DLD1 (cell line): ENCODE measurements around the gene ISOC2.
"Not testable (repeated sequence)": the region's sequence is repeated elsewhere in the genome, so short reads cannot be mapped to it uniquely, and the experiment has no call there.

ENCODE experiments used
- in situ Hi-C: cut with HindIII; loops from 2 replicates; pipeline ENCODE4 v1.10.0; 2017; ENCODE audit warnings: low sequenced_read_pairs

Gene ISOC2

DNA sequence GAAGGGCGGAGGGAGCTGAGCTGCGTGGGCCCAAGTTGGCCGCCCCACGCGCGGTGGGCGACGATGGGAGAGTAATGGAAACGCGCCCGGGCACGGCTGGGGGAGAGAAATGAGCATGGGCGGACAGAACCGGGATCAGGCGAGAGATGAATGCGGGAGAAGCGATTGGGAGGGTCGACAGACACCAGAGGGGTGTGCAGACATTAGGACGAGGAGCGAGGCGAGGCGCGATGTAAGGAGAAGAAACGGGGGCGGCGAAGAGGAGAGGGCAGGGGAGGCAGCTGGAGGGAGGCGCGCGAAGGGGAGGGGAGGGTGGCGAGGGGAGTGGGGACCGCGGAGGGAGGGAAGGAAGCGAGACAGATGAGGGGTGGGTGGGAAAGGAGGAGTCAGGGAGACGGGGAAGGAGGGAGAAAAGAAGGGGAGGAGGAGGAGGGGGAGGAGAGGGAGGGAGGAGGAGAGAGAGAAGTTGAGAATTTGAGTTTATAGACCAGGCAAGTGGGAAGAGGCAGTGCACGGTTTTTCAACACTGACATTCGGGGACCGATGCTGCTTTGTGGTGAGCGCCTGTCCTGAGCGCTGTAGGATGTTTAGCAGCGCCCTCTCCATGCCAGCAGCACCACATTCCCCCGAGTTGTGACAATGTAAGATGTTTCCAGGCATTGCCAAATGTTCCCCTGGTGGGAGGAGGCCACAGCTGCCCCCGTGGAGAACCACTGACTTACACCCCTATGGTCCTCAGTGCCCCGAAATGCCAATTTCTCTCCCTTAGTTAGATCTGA is 18.2 kb downstream of the ISOC2 start, which contains the start of gene SHISA7:
Gene SHISA7 (minus strand): TSS at position 256 of the 779 bp plus-strand sequence. CDS start 437 bp downstream, outside the sequence.
- in situ Hi-C loops = no loop called here

DNA sequence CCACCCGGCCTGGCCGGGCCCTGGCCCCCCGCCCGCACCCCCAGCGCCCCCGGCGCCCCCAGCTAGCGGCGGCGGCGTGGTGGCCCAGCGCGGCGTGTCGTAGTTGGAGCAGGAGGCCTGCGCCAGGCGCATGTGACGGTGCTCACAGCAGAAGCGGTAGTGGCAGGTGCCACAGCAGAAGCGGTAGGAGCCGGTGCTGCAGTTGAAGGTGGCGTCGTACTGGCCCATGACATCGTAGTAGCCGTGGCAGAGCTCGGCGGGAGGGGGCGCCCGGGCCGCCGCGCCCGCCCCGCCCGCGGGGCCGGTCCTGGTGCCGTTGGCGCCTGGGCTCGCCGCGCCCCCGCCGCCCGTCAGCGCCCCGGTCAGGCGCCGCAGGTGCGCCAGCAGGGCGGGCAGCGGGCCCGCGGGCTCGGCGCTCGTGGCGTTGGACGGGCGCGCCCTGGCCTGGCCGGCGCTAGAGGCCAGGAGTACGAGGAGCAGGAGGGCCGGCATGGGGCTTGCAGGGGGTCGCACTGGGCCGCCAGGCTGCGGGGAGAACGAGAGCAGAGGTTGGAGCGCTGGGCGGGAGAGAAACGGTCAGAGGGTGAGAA is 19.0 kb downstream of the ISOC2 start:
- in situ Hi-C loops = no loop called here

DNA sequence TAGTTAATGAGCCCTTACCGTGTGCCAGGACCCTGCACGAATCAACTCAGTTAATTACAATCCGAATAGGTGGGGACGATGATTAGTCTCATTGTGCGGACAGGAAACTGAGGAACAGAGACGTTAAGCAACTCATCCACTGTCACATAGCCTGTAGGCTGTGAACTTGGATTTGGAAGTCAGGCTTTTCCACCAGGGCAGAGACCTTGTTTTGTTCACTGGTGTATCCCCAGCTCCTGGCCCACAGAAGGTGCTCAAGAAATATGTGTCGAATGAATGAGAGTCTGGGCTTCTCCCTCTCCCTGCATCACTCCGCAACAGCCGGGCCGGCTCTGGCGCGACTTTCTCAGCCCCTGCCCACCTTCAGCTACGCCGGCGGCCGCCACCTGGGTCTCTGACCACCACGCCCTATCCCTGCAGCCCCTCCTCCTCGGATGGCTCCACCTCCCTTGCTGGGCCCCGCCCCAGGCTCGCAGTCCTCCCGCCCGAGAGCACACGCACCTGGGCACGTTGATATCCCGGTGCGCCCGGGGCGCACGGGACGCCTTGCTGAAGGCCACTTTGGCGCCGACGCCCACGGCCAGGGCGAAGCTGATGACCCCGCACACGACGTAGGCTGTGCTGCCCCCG is 19.6 kb downstream of the ISOC2 start:
- in situ Hi-C loops = no loop called here

DNA sequence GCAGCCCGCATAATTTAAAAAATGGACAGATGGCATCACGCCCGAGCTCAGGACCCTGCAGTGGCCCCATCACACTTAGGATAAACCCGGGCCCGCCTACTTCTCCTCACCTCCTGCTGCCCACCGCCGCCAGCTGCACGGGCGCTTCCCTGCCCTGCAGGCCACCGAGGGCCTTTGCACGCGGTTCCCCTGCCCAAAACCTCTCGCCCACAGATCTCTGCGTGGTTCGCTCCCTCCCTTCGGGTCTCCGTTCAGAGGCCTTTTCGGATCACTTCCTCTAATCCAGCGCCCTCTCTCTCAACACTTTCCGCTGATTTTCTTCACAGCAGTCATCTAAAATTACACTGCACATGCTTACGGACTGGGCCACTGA is 20.1 kb downstream of the ISOC2 start:
- in situ Hi-C loops = no loop called here

DNA sequence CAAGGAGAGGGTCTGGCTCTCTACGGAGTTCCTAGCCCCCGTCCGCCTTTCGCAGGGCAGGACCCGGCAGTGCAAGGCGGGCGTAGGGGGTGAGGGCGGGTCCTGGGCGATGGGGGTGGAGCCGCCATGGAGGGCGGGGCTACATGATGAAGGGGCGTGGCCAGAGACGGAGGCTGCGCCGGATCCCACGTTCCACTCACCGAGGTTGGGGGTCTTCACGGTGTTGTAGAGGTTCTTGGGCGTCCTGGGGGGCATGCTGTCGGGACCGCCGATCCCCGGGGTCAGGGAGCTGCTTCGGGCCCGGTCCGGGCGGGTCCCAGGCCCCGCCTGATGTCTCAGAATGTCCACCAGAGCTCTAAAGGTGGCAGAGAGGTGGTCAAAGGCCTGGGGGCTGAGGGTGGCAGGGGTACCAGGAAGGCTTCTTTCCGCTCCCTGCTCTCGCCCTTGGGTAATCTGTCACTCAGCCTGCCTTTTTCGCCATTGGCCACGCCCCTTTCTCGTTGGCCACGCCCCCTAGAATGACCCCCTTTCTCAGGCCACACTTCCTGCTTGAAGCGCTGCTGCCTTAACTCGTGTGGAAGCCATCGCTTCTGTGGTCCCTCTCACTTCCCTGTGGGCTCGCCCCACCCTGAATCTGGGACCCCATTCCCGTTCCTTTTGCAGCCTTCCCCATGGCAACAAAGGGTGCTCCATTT is 20.9 kb downstream of the ISOC2 start:
- in situ Hi-C loops = no loop called here

DNA sequence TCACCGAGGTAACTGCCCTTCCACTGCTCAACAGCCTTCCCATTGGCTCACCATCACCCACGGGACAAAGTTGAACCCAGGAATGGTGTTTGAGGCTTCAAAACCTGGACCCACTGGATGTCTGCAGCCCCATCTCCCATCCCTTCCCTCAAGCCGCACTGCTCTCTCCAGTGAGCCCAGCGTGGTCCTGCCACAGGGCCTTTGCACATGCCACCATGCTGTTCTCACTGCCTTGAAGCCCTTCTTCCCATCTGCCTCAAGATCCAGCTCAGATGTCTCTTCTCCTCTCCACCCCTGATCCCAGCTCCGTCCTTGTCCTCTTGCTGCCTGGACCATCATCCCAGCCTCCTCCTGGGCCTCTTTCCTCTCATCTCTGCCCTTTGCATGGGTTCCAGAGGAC is 22.4 kb downstream of the ISOC2 start:
- in situ Hi-C loops = no loop called here

DNA sequence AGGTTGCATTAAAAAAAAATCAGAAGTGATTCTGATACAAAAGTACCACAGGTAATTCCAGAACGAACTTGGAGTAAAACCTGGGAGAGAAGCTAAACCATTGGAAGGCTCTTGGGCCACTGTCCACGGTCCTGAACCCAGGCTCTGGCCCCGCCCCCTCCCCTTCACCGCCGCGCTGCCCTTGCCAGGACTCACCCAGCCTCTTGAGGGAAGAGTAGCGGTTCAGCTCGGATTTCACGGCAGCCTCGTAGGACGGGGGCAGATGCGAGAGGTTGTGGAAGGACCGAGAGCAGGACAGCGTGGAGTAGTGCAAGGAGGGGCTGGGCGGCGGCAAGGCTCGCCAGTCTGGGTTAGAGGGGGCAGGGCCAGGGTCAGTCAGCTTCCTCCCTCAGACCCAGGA is 24.0 kb downstream of the ISOC2 start:
- in situ Hi-C loops = no loop called here

DNA sequence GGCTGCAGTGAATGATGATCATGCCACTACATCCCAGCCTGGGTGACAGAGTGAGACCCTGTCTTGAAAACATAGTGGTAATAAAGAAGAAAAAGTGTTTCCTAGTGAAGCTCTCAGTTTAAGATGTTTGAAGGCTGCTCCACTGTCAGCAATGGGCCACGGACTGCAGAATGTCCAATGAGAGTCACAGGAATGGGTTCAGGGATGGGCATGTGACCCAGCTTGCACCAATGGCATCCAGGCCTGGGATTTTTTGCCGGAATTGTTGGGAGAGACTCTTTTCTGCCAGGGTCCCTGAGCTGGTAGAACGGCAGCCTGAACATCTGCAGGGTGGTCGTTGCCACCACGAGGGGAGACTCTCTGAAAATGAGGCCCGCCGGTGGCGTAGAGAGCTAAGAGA is 24.6 kb downstream of the ISOC2 start:
- in situ Hi-C loops = no loop called here

DNA sequence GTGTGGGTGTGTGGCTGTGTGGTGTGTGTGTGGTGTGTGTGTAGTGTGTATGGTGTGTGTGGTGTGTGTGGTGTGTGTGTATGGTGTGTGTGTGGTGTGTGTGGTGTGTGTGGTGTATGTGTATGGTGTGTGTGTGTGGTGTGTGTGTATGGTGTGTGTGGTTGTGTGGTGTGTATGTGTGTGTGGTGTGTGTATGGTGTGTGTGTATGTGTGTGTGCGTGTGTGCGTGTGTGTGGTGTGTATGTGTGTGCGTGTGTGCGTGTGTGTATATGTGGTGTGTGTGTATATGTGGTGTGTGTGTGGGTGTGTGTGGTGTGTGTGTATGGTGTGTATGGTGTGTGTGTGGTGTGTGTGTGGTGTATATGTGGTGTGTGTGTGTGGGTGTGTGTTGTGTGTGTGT is 26.4 kb downstream of the ISOC2 start:
- in situ Hi-C loops = no loop called here

DNA sequence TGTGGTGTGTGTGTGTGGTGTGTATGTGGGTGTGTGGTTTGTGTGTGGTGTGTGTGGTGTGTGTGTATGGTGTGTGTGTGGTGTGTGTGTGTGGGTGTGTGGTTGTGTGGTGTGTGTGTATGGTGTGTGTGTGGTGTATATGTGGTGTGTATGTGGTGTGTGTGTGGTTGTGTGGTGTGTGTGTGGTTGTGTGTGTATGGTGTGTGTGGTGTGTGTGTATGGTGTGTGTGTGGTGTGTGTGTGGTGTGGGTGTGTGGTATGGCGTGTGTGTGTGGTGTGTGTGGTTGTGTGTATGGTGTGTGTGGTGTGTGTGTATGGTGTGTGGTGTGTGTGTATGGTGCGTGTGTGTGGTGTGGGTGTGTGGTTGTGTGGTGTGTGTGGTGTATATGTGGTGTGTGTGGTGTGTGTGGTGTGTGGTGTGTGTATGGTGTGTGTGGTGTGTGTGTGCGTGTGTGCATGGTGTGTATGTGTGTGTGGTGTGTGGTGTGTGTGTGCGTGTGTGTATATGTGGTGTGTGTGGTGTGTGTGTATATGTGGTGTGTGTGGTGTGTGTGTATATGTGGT is 27.0 kb downstream of the ISOC2 start:
- in situ Hi-C loops = no loop called here

DNA sequence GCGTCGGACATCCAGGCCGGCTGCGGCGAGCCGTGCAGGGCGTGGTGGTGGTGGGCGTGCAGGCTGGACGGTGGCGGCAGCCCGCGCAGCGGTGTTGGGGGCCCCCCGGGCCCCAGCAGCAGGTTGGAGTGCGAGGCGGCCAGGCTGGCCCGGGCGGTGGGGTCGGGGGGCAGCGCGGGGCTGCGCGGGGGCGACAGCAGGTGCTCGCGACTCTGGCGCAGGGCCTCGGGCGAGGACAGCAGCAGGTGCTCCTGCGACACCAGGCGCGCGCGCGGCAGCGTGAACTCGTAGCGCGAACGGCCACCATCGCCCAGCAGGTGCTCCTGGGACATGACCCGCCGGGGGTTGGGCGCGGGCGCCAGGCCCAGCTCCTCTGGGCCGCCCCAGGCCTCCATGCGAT is 28.1 kb downstream of the ISOC2 start:
- in situ Hi-C loops = no loop called here

DNA sequence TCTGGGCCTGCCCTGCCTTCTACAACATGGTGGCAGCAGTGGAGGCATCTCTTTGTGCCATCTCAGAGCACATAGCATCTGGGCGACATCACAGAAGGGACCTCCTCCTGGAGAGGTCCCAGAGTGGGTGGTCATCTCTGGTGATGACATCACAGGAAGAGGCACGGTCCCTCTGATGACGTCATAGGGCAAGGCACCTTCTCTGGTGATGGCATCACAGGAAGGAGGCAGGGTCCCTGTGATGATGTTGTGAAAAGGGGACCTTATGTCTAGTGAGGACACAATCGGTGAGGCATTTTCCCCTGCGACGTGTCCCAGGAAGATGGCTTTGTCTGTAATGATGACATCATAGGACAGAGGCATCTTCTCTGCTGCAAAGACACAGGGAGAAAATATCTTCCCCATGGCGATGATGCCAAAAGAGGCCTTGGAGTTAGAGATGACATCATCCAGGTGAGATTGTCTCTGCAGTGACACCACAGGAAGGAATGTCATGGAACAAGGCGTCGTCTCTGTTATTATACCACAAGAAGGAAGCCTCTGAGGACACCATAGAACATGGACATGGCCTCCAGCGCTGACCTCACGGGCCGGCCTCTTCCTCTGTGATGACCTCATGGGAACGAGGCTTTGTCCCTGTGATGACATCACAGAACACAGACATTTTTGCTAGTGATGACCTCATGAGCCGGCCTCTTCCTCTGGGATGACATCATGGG is 29.0 kb downstream of the ISOC2 start:
- in situ Hi-C loops = no loop called here

DNA sequence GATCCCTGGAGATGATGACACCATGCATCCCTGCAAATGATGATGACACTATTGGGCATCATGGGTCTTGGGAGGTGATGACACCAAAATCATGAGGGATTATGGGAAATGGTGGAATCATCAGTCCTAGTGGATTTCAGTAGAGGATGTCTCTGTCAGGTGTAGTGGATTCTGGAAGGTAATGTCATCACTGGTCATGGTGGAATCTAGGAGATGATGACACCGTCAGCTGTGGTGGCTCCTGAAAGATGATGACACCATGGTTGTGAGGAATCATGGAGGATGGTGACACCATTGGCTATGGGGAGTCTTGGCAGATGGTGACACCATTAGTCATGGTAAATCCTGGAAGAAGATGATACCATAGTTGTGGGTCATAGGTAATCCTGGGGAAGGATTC is 30.3 kb downstream of the ISOC2 start:
- in situ Hi-C loops = no loop called here

DNA sequence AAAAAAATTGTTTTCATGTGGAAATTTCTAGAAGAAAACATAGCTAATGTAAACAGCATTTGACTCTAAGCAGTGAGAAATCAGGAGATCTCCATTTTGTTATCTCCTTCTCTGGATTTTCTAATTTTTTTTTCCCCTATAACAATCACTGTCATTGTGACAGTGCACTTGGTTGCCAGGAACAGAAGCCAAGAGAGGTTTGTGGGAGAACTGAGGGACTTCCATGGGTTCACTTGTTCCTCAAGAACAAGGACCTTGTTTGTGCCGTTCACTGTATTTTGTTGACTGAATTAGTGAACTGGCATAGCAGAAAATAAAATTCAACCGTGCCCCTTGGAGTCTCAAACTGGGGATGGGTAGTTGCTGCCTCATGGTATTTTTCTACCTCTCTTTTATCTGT is 35.4 kb downstream of the ISOC2 start:
- in situ Hi-C loops = no loop called here

DNA sequence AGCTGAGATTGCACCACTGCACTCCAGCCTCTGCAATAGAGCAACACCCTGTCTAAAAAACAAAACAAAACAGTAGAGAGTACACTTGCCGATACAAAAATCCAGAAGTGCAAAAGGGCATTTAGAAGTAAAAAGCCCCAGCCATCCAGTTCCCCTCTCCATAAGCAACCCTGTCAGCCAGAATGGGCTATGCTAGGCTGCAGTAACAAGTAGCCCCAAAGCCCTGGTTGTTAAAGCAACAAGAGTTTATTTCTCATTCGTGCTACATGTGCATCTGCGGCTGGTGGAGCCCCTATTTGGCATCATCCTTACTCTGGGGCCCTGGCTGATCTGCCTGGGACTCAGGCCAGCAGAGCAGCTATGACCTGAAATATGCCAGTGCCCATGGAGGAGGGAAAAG is 36.9 kb downstream of the ISOC2 start:
- in situ Hi-C loops = no loop called here

DNA sequence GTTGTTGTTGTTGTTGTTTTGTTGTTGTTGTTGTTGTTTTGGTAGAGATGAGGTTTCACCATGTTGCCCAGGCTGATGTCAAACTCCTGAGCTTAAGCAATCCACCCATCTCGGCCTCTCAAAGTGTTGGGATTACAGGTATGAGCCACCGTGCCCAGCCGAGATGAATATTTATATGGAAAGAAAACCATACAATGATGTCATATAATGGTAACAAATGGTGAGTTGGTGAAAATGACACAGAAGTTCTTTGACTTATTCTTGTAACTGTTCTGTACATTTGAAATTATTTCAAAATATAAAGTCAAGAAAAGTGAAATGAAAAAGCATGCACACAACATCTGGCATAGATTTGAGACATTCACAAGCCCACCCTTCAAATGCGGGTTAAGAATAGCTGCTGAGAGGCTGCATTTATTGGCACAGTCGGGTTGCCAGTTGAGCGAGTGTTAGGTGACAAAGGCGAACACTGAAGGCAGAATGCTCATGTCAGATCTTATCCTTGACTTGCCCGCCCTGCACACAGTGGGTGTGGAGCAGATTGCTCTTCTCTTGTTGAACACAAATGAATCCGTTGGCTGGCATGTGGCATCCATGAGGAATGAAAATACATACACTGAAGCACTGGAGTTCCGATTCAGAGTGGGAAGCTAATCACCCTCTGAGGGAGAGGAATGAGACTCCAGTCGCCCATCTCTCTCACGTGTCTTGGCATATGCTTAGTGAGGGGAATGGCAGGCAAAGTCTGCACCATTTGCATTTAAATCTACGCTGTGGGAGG is 38.0 kb downstream of the ISOC2 start:
- in situ Hi-C loops = no loop called here

DNA sequence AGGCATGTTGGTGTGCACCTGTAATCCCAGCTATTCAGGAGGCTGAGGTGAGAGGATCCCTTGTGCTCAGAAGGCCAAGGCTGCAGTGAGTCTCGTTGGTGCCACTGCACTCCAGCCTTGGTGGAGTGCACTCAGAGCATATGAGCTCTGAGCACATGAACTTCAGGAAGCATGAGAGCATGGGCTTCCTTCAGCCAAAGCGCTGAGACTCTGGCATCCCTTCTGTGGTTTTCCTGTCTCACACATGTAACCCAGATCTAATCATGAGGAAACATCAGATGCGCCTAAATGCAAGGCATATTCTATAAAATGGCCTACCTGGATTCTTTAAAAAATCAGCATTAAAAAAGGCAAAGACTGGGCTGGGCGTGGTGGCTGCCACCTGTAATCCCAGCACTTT is 40.2 kb downstream of the ISOC2 start:
- in situ Hi-C loops = not testable (repeated sequence)

DNA sequence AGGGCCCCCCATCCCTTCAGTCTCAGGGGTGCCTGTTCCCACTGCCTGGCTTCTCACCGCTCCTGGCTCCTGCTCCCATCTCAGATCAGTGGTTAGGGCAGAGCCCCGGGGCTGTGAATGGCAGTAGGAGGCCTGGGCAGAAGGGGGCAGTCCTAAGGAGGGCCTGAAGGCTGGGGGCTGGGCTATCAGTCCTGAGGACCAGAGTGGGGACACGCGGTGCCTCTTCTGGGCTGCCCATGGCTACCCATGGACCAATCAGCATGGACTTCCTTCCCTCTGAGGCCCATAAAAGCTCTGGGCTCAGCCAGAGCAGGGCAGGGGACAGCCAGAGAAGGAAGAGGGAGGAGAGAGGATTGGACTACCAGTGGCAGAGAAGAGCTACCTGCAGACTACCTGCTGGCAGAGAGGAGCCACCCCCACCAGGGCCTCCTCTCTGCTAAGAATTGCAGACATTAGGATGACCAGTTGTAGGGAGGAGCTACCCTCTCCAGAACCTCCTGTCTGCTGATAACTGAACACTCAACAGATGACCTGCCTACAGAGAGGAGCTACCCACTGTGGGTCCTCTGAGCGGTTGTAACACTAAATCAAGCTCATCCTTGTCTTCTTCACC is 41.7 kb downstream of the ISOC2 start:
- in situ Hi-C loops = no loop called here

DNA sequence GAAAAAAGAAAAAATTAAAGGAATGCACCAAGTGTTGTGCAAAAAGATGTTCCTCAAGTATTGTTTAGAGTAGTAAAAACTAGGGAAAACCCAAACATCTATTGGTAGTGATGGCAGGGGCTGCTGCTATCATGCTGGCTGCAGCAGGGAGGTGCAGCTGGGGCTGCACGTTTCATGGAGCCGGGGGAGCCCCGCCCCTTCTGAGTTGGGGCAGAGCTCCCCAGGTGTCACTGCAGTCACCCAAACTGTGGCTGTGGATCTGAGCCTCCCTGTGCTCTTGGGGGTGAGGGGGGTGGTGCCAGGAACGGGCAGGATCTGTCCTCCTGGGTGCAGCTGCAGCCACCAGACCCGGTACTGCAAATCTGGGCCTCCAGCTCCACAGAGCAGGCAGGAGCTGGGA is 42.3 kb downstream of the ISOC2 start:
- in situ Hi-C loops = no loop called here

DNA sequence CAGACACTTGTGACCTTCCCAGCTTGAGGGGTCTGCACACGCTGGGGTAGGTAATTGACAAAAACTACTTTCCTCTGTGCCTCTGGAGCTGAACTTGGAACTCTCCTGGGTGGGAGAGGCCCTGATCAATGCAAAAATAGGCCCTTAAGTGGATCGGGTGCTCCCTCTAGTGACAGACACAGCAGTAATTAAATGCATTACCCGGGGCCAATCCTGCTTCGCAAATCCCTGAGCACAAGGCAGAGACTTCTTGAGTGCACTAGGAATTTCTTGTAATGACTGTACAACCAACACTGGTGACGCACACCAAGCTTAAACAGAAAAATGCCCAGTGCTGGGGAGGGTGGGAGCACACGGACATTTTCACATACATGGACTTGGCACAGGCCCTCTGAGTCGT is 43.3 kb downstream of the ISOC2 start:
- in situ Hi-C loops = no loop called here
